Epidermal melanocyte (primary cell): ENCODE measurements around the gene MISP.
A peak's percentile ranks its signal among the peaks of the same experiment; 100 is the strongest.

Experiments used
- DNase-seq: peaks from one replicate; pipeline ENCODE4 v3.0.0; 2011; ENCODE audit warnings: low spot score; ENCODE audit not compliant: insufficient read length

The MISP gene

GRCh38 chr19:746956-747355 is 4.0 kb upstream of the MISP start:
- no peak for DNase-seq

GRCh38 chr19:747432-748273 is 3.3 kb upstream of the MISP start:
- DNase-seq = no peak

GRCh38 chr19:748274-748598 is 2.7 kb upstream of the MISP start:
- no peak for DNase-seq

GRCh38 chr19:749811-750210 is 1.1 kb upstream of the MISP start:
- no peak for DNase-seq

GRCh38 chr19:751501-752341 is 809 bp downstream of the MISP start:
- DNase-seq = peak; percentile 87

- DNase-seq = peak; percentile 78
Measured at GRCh38 chr19:752652-753517, 2.0 kb downstream of the MISP start.

- DNase-seq = no peak
Measured at GRCh38 chr19:754530-754929, 3.6 kb downstream of the MISP start.

GRCh38 chr19:755063-755462 is 4.2 kb downstream of the MISP start:
- no peak for DNase-seq

GRCh38 chr19:756236-756635 is 5.3 kb downstream of the MISP start:
- no peak for DNase-seq

- no peak for DNase-seq
Measured at GRCh38 chr19:756821-757688, 6.1 kb downstream of the MISP start.

GRCh38 chr19:757811-758668 is 7.1 kb downstream of the MISP start:
- no peak for DNase-seq

GRCh38 chr19:763181-763580 is 12.3 kb downstream of the MISP start:
- DNase-seq = no peak

GRCh38 chr19:763869-764268 is 13.0 kb downstream of the MISP start:
- DNase-seq = no peak

- DNase-seq = peak; percentile 9
Measured at GRCh38 chr19:764301-764700, 13.4 kb downstream of the MISP start.

- DNase-seq = peak; percentile 4
Measured at GRCh38 chr19:765179-765738, 14.3 kb downstream of the MISP start.

GRCh38 chr19:768424-768823 is 17.5 kb downstream of the MISP start:
- DNase-seq = peak; percentile 58

GRCh38 chr19:769616-770015 is 18.7 kb downstream of the MISP start:
- no peak for DNase-seq

GRCh38 chr19:771332-771785 is 20.4 kb downstream of the MISP start:
- peak; percentile 57 for DNase-seq

- no peak for DNase-seq
Measured at GRCh38 chr19:772063-772462, 21.2 kb downstream of the MISP start.
